Ovary (tissue), 9 donors: ENCODE measurements around the gene DUSP1. TPM values are rescaled to one million over a fixed set of nuclear protein-coding genes. Genes with fewer than 3 reads are reported as not detected.
A peak's percentile ranks its signal among the peaks of the same experiment; 100 is the strongest.

Experiments used
- DNase-seq, 5 donors: peaks; one replicate each; pipeline ENCODE4 v3.0.0-alpha.2; 2019 to 2020
- H3K27ac ChIP-seq, 2 donors: fragments of 200-600 bp; one replicate each; pipeline versions ENCODE4 v1.5.1 to v1.8.0; 2019 to 2022
- H3K27me3 ChIP-seq: fragments of 200-600 bp; one replicate; pipeline ENCODE4 v1.8.0; 2022
- H3K36me3 ChIP-seq: fragments of 200-600 bp; sonication (generic); one replicate; pipeline ENCODE4 v1.5.1; 2019
- H3K4me1 ChIP-seq: one replicate; pipeline ENCODE4 v1.8.1; 2013; ENCODE audit warnings: mild to moderate bottlenecking, moderate library complexity; ENCODE audit not compliant: insufficient read depth
- H3K4me3 ChIP-seq: fragments of 200-600 bp; sonication (generic); one replicate; pipeline ENCODE4 v1.5.1; 2017
- H3K9me3 ChIP-seq, 2 donors: fragments of 200-600 bp in 1 of 2; sonication (generic) in 1 of 2; one replicate each; pipeline versions ENCODE4 v1.5.1 to v1.8.1; 2013 to 2019; ENCODE audit warnings: mild to moderate bottlenecking in 1 of 2, moderate library complexity in 1 of 2
- CTCF ChIP-seq, 3 donors: fragments of 450-650 bp in 2 of 3; fragments of 200-600 bp in 1 of 3; IDR thresholded peaks; one replicate each; pipeline versions ENCODE4 v1.5.1 to v1.8.0; 2016 to 2022; ENCODE audit warnings: antibody characterized with exemption in 3 of 3, mild to moderate bottlenecking in 1 of 3
- EP300 ChIP-seq: sonication (generic); formaldehyde crosslinking; IDR thresholded peaks from one replicate; pipeline ENCODE4 v1.6.1; 2017; ENCODE audit warnings: antibody characterized with exemption
- POLR2A ChIP-seq: fragments of 450-650 bp; IDR thresholded peaks from one replicate; pipeline ENCODE4 v1.6.1; 2017; ENCODE audit warnings: antibody characterized with exemption, mild to moderate bottlenecking, moderate library complexity
- WGBS, 3 donors: extraction: QIAGEN DNeasy Blood & Tissue Kit in 1 of 3; methylation state at CpG; one replicate each; pipeline versions ENCODE4 v1.1.5 to v1.1.7; 2013 to 2017; 5-methylcytosine and 5-hydroxymethylcytosine counted together
- intact Hi-C, 4 donors: fragments of 100-400 bp; cut with DNase I; formaldehyde crosslinking; loops; one replicate each; pipeline versions ENCODE4 v1.11.0 to v1.15.1; 2022 to 2023
- polyA plus RNA-seq, 2 donors: library from polyadenylated mRNA; stranded (reverse); fragments of 200-250 nt in 1 of 2; fragments of 350-450 nt in 1 of 2; fragmentation: Illumina TruSeq in 1 of 2; extraction: RNeasy Lipid Tissue Mini Kit (QIAGEN cat#74804) in 1 of 2; gene quantifications; one replicate each; pipeline ENCODE4 v1.2.3, GENCODE V29; 2013 to 2014
- total RNA-seq, 7 donors: library from RNA; depleted of rRNA in 2 of 7; stranded (reverse); fragments of >200 nt in 2 of 7; fragmentation: NEBNext Ultra II Directional in 3 of 7; extraction: Animal tissue kit (Norgen Biotek cat#: 25700) in 3 of 7; gene quantifications; one replicate each; pipeline versions ENCODE4 v1.1.0 to v1.2.4, GENCODE V29; 2016 to 2023
- donor health status: DM: no; HTN: no; CAD: no; lungs with moderate emphysema.
- donor health status: DM: no; HTN: no; CAD: no.
- donor health status: Bipolar disorder and iron deficiency.
- donor health status: DM: yes; HTN: yes; CAD: no.
- donor health status: DM: no; HTN: no; CAD: no.
- donor health status: DM: yes; HTN: yes; CAD: no.

DUSP1 gene
- total and polyA plus RNA-seq, 9 donors: 112 to 2,672 (median 201) TPM

- intact Hi-C loops: no loop called here
- TF ChIP-seq POLR2A (no peak), EP300 (no peak), CTCF (IDR thresholded peaks at IDR 0.05) (no peak)
- Histone ChIP-seq H3K36me3 (no peaks in the 10 kb centered on the region), H3K4me1 (peaks cover 6% of the 10 kb centered on the region), H3K27me3 (no peaks in the 10 kb centered on the region), H3K27ac (peak overlapping the region in 1 of 2 donors; percentile 46), H3K4me3 (no peak overlapping the region), H3K9me3 (no peaks in the 10 kb centered on the region)
- peak in 1 of 5 donors; percentile 9 for DNase-seq
- WGBS, 3 donors: 92 to 98% (median 97%) methylated on average over 7 of the region's 7 CpGs
Measured at GRCh38 chr5:172749076-172749475, 21.9 kb downstream of the DUSP1 start.

- Histone ChIP-seq H3K27me3 (no peaks in the 10 kb centered on the region), H3K9me3 (no peaks in the 10 kb centered on the region), H3K4me1 (peaks cover 6% of the 10 kb centered on the region), H3K36me3 (no peaks in the 10 kb centered on the region), H3K27ac (no peak overlapping the region), H3K4me3 (no peak overlapping the region)
- TF ChIP-seq EP300: peak; percentile 87
- no peak for TF ChIP-seq POLR2A
- DNase-seq: peak in 4 of 5 donors; percentile 40 to 57 (median 48)
- WGBS, 3 donors: 62 to 67% (median 66%) methylated on average over 34 to 36 of the region's 36 CpGs
- intact Hi-C loops: no loop called here
Measured at GRCh38 chr5:172748341-172748843, 22.6 kb downstream of the DUSP1 start.

- H3K36me3 ChIP-seq: no peaks in the 10 kb centered on the region
- H3K9me3 ChIP-seq: no peaks in the 10 kb centered on the region
- peaks cover 6% of the 10 kb centered on the region for H3K4me1 ChIP-seq
- DNase-seq: no peak
- 64 to 67% (median 66%) methylated on average over 3 of the region's 3 CpGs for WGBS, 3 donors
- H3K27me3 ChIP-seq: no peaks in the 10 kb centered on the region
- TF ChIP-seq CTCF (IDR thresholded peaks at IDR 0.05) (no peak), EP300 (no peak), POLR2A (no peak)
- intact Hi-C loops: no loop called here
- no peak overlapping the region for H3K27ac ChIP-seq
- no peak overlapping the region for H3K4me3 ChIP-seq
Measured at GRCh38 chr5:172747471-172747870, 23.5 kb downstream of the DUSP1 start.

GRCh38 chr5:172746725-172747124 is 24.3 kb downstream of the DUSP1 start:
- no peak for DNase-seq
- Histone ChIP-seq H3K27ac (no peak overlapping the region), H3K36me3 (no peaks in the 10 kb centered on the region), H3K4me3 (no peak overlapping the region), H3K27me3 (no peaks in the 10 kb centered on the region), H3K4me1 (peaks cover 6% of the 10 kb centered on the region), H3K9me3 (no peaks in the 10 kb centered on the region)
- 85 to 89% (median 86%) methylated on average over 3 of the region's 3 CpGs for WGBS, 3 donors
- intact Hi-C loops: no loop called here
- no peak for TF ChIP-seq EP300
- no peak for TF ChIP-seq POLR2A
- no peak for TF ChIP-seq CTCF (IDR thresholded peaks at IDR 0.05)

- Histone ChIP-seq H3K4me3 (no peak overlapping the region), H3K27ac (no peak overlapping the region), H3K9me3 (no peaks in the 10 kb centered on the region), H3K36me3 (no peaks in the 10 kb centered on the region), H3K27me3 (no peaks in the 10 kb centered on the region), H3K4me1 (peaks cover 6% of the 10 kb centered on the region)
- TF ChIP-seq EP300: no peak
- no peak for TF ChIP-seq CTCF (IDR thresholded peaks at IDR 0.05)
- no peak for TF ChIP-seq POLR2A
- intact Hi-C loops: no loop called here
- DNase-seq: no peak
- 89 to 93% (median 91%) methylated on average over 3 of the region's 3 CpGs for WGBS, 3 donors
Measured at GRCh38 chr5:172745838-172746237, 25.2 kb downstream of the DUSP1 start.
